ENCODE measurements around the gene ENTPD2. TPM values are rescaled to one million over a fixed set of nuclear protein-coding genes. Genes with fewer than 3 reads are reported as not detected.

Gene ENTPD2
- total RNA-seq, 2 experiments from 2014 or later: not detected

- Mint-ChIP-seq H3K4me3 (no peak overlapping the region), H3K4me1 (peaks cover 7% of the 10 kb centered on the region), H3K36me3 (ENCODE audit: low read depth) (peaks cover 6% of the 10 kb centered on the region), H3K9me3 (no peaks in the 10 kb centered on the region), H3K27me3 (no peaks in the 10 kb centered on the region), H3K27ac (no peak overlapping the region)
- DNase-seq: no peak
- CTCF ChIA-PET: interaction anchor here (0.7 to 8.6 kb wide), 4 partner anchors 10 to 292 kb away, joined by 3 to 59 read pairs (median 5); partner anchors contain the start of genes ABCA2 and FUT7
- POLR2A ChIA-PET: no interaction called here
Measured at GRCh38 chr9:137018761-137019559, 34.9 kb downstream of the ENTPD2 start.

GRCh38 chr9:137017791-137018497 lies 35.9 kb downstream of the ENTPD2 start:
- ChIA-PET POLR2A (no interaction called here), CTCF (interaction anchor here (2.1 to 8.6 kb wide), 2 partner anchors 11 to 18 kb away, joined by 6 to 59 read pairs; partner anchors contain the start of genes ABCA2 and FUT7)
- DNase-seq: no peak
- Mint-ChIP-seq H3K27ac (no peak overlapping the region), H3K4me1 (peaks cover 3% of the 10 kb centered on the region), H3K4me3 (no peak overlapping the region), H3K36me3 (ENCODE audit: low read depth) (peaks cover 6% of the 10 kb centered on the region), H3K27me3 (no peaks in the 10 kb centered on the region), H3K9me3 (no peaks in the 10 kb centered on the region)

- no peak overlapping the region for H3K4me3 Mint-ChIP-seq
- no peaks in the 10 kb centered on the region for H3K27me3 Mint-ChIP-seq
- POLR2A ChIA-PET: no interaction called here
- CTCF ChIA-PET: interaction anchor here (8.6 kb wide), 1 partner anchor 12 kb away, joined by 59 read pairs; the partner anchor contains the start of genes ABCA2 and FUT7
- DNase-seq: no peak
- no peaks in the 10 kb centered on the region for H3K9me3 Mint-ChIP-seq
- H3K27ac Mint-ChIP-seq: no peak overlapping the region
- H3K4me1 Mint-ChIP-seq: peaks cover 1% of the 10 kb centered on the region
- peaks cover 4% of the 10 kb centered on the region for H3K36me3 Mint-ChIP-seq (ENCODE audit: low read depth)
Measured at GRCh38 chr9:137017071-137017470, 36.8 kb downstream of the ENTPD2 start.

GRCh38 chr9:137016436-137016835 lies 37.4 kb downstream of the ENTPD2 start:
- CTCF ChIA-PET: interaction anchor here (2.0 to 8.6 kb wide), 2 partner anchors 13 to 19 kb away, joined by 6 to 59 read pairs; partner anchors contain the start of genes ABCA2 and FUT7
- H3K27ac Mint-ChIP-seq: no peak overlapping the region
- POLR2A ChIA-PET: no interaction called here

GRCh38 chr9:137015976-137016375 lies 37.9 kb downstream of the ENTPD2 start:
- no peak overlapping the region for H3K27ac Mint-ChIP-seq
- no peaks in the 10 kb centered on the region for H3K9me3 Mint-ChIP-seq
- H3K4me3 Mint-ChIP-seq: no peak overlapping the region
- ChIA-PET CTCF (interaction anchor here (2.0 to 8.6 kb wide), 2 partner anchors 13 to 19 kb away, joined by 6 to 59 read pairs; partner anchors contain the start of genes ABCA2 and FUT7), POLR2A (no interaction called here)
- DNase-seq: no peak
- H3K4me1 Mint-ChIP-seq: no peaks in the 10 kb centered on the region
- peaks cover 9% of the 10 kb centered on the region for H3K36me3 Mint-ChIP-seq (ENCODE audit: low read depth)
- H3K27me3 Mint-ChIP-seq: no peaks in the 10 kb centered on the region

More at GRCh38 chr9:137016436-137016835, 37.4 kb downstream of the ENTPD2 start:
- H3K9me3 Mint-ChIP-seq: no peaks in the 10 kb centered on the region
- H3K36me3 Mint-ChIP-seq (ENCODE audit: low read depth): peaks cover 7% of the 10 kb centered on the region
- no peaks in the 10 kb centered on the region for H3K4me1 Mint-ChIP-seq
- no peaks in the 10 kb centered on the region for H3K27me3 Mint-ChIP-seq
- DNase-seq: no peak
- H3K4me3 Mint-ChIP-seq: no peak overlapping the region

- no peaks in the 10 kb centered on the region for H3K9me3 Mint-ChIP-seq
- no peak for DNase-seq
- H3K4me1 Mint-ChIP-seq: no peaks in the 10 kb centered on the region
- no peaks in the 10 kb centered on the region for H3K27me3 Mint-ChIP-seq
- no peak overlapping the region for H3K4me3 Mint-ChIP-seq
- ChIA-PET POLR2A (no interaction called here), CTCF (interaction anchor here (2.0 to 8.6 kb wide), 2 partner anchors 14 to 20 kb away, joined by 6 to 59 read pairs; partner anchors contain the start of genes ABCA2 and FUT7)
- H3K27ac Mint-ChIP-seq: no peak overlapping the region
- peaks cover 9% of the 10 kb centered on the region for H3K36me3 Mint-ChIP-seq (ENCODE audit: low read depth)
Measured at GRCh38 chr9:137015540-137015930, 38.3 kb downstream of the ENTPD2 start.

DNA sequence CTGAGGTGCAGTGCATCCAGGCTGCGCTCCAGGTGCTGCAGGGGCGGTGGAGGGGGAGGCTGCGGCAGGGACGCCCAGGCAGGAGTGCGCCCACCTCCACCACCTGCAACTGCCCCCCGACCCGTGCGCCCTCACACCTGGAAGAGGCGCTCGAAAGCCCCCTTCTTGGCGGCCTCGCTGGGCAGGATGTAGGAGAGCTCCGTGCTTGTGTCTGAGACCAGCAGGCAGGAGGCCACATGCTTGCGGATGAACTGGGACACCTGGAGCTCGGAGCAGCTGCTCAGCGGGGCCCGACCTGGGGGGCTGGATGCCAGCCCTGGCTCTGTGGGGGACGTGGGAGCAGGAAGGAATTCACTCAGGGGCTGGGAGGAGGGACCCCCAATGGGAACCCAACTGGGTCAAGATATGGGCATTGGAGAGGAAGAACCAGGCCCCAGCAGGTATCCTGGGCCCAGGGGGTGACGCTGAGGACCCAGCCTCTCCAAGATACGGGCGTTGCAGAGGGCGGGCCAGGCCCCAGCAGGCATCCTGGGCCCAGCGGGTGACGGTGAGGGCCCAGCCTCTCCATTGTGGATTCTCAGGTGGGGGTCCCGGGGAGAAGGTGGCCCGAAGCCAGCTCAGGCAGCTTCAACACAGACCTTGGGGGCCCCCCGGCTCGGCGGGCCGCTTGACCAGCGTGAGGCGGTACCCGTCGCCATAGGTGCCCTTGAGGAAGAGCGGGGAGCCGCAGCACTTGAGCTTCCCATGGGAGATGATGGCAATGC lies 38.9 kb downstream of the ENTPD2 start:
- DNase-seq: no peak
- peaks cover 9% of the 10 kb centered on the region for H3K36me3 Mint-ChIP-seq (ENCODE audit: low read depth)
- no peaks in the 10 kb centered on the region for H3K27me3 Mint-ChIP-seq
- no peak overlapping the region for H3K4me3 Mint-ChIP-seq
- no peak overlapping the region for H3K27ac Mint-ChIP-seq
- POLR2A ChIA-PET: no interaction called here
- H3K9me3 Mint-ChIP-seq: no peaks in the 10 kb centered on the region
- CTCF ChIA-PET: interaction anchor here (2.0 to 8.6 kb wide), 2 partner anchors 14 to 20 kb away, joined by 6 to 59 read pairs; partner anchors contain the start of genes ABCA2 and FUT7
- no peaks in the 10 kb centered on the region for H3K4me1 Mint-ChIP-seq

DNA sequence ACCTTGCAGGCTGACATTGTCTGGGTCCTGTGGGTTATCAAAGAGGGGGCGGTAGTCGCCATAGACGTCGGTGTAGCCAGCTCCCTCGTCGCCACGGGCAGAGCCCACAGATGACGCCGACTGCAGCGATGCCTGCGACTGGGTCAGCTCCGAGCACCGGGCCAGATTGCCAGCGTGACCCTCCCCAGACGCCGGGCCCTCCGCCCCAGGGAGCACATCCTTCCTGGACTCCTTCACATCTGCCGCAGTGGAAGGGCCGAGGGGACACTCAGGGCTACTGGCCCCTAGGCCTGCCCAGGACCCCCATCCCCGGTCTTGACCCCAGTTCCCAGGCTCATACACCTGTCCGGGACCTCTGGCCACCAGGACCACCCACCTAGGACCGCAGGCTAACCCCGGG lies 39.7 kb downstream of the ENTPD2 start:
- Mint-ChIP-seq H3K36me3 (ENCODE audit: low read depth) (peaks cover 9% of the 10 kb centered on the region), H3K4me3 (no peak overlapping the region), H3K27ac (no peak overlapping the region), H3K4me1 (no peaks in the 10 kb centered on the region), H3K9me3 (no peaks in the 10 kb centered on the region), H3K27me3 (no peaks in the 10 kb centered on the region)
- ChIA-PET CTCF (interaction anchor here (0.5 to 8.6 kb wide), 3 partner anchors 15 to 270 kb away, joined by 3 to 59 read pairs (median 3); partner anchors contain the start of genes ABCA2 and FUT7), POLR2A (no interaction called here)
- no peak for DNase-seq

DNA sequence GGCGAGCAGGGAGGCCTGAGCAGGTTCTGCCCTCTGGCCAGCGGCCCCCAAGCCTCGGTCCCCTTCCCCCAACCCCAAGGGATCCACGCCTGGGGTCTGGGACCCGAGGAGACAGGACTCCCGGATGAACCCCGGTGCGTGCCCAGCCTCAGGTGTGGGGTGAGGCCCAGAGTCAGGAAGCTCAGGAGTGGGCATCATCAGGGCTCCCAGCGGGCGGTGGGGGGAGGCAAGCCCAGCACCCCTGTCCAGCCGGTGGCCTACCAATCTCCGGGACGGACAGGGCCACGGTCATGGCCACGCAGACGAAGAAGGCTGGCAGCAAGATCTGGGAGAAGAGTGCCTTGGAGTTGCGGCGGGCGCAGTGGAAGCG lies 40.3 kb downstream of the ENTPD2 start:
- peaks cover 9% of the 10 kb centered on the region for H3K36me3 Mint-ChIP-seq (ENCODE audit: low read depth)
- ChIA-PET POLR2A (no interaction called here), CTCF (interaction anchor here (0.9 to 8.6 kb wide), 2 partner anchors 16 to 21 kb away, joined by 3 to 59 read pairs; partner anchors contain the start of genes ABCA2 and FUT7)
- no peak overlapping the region for H3K27ac Mint-ChIP-seq
- H3K27me3 Mint-ChIP-seq: no peaks in the 10 kb centered on the region
- H3K4me1 Mint-ChIP-seq: no peaks in the 10 kb centered on the region
- DNase-seq: no peak
- no peak overlapping the region for H3K4me3 Mint-ChIP-seq
- no peaks in the 10 kb centered on the region for H3K9me3 Mint-ChIP-seq

- POLR2A ChIA-PET: no interaction called here
- CTCF ChIA-PET: interaction anchor here (0.9 kb wide), 1 partner anchor 22 kb away, joined by 3 read pairs; no protein-coding TSS in a partner anchor
- Mint-ChIP-seq H3K9me3 (no peaks in the 10 kb centered on the region), H3K4me1 (no peaks in the 10 kb centered on the region), H3K4me3 (no peak overlapping the region), H3K27ac (no peak overlapping the region), H3K36me3 (ENCODE audit: low read depth) (peaks cover 9% of the 10 kb centered on the region), H3K27me3 (no peaks in the 10 kb centered on the region)
- DNase-seq: no peak
Measured at GRCh38 chr9:137012694-137013570, 40.9 kb downstream of the ENTPD2 start.

- DNase-seq: no peak
- H3K4me3 Mint-ChIP-seq: no peak overlapping the region
- no peaks in the 10 kb centered on the region for H3K27me3 Mint-ChIP-seq
- peaks cover 9% of the 10 kb centered on the region for H3K36me3 Mint-ChIP-seq (ENCODE audit: low read depth)
- ChIA-PET CTCF (interaction anchor here (1.0 kb wide), 1 partner anchor 18 kb away, joined by 4 read pairs; no protein-coding TSS in a partner anchor), POLR2A (no interaction called here)
- H3K9me3 Mint-ChIP-seq: no peaks in the 10 kb centered on the region
- no peaks in the 10 kb centered on the region for H3K4me1 Mint-ChIP-seq
- H3K27ac Mint-ChIP-seq: no peak overlapping the region
Measured at GRCh38 chr9:137011907-137012675, 41.8 kb downstream of the ENTPD2 start.

Data from activated CD4-positive, alpha-beta T cell treated with anti-CD3 and anti-CD28 coated beads, Interleukin-2, amount 10 ng/mL, durations not matched to agents 7 days and 5 days (primary cell).